NCI-H526 treated with DMSO at 0.1 percent for 48 hours (cell line): ENCODE results near the gene TEX22.

Experiments used
- DNase-seq: peaks from one replicate; lab custom pipeline; 2025; lab: John Stamatoyannopoulos, UW

TEX22 gene

GRCh38 chr14:105439710-105440553 is 41.6 kb downstream of the TEX22 start:
- DNase-seq = no peak

GRCh38 chr14:105440554-105440900 is 42.2 kb downstream of the TEX22 start:
- no peak for DNase-seq

- DNase-seq = no peak
These were observed 42.7 kb downstream of the TEX22 start for GRCh38 chr14:105440992-105441391.

GRCh38 chr14:105442125-105442524 is 43.8 kb downstream of the TEX22 start:
- DNase-seq = no peak

GRCh38 chr14:105442834-105443233 is 44.5 kb downstream of the TEX22 start:
- DNase-seq = no peak

GRCh38 chr14:105444859-105445258 is 46.5 kb downstream of the TEX22 start:
- DNase-seq = no peak

GRCh38 chr14:105445290-105445689 is 47.0 kb downstream of the TEX22 start:
- no peak for DNase-seq

- DNase-seq = no peak
These were observed 47.8 kb downstream of the TEX22 start for GRCh38 chr14:105445901-105446845.

GRCh38 chr14:105446971-105447370 is 48.6 kb downstream of the TEX22 start:
- DNase-seq = no peak

- no peak for DNase-seq
These were observed 49.6 kb downstream of the TEX22 start for GRCh38 chr14:105447651-105448640.

GRCh38 chr14:105448706-105449111 is 50.4 kb downstream of the TEX22 start:
- peak; percentile 3 for DNase-seq

GRCh38 chr14:105449276-105450122 is 51.2 kb downstream of the TEX22 start:
- no peak for DNase-seq

GRCh38 chr14:105450123-105450505 is 51.8 kb downstream of the TEX22 start:
- DNase-seq = no peak

- DNase-seq = no peak
These were observed 52.8 kb downstream of the TEX22 start for GRCh38 chr14:105450864-105451720.

GRCh38 chr14:105452963-105453362 is 54.6 kb downstream of the TEX22 start:
- DNase-seq = no peak

GRCh38 chr14:105453847-105454246 is 55.5 kb downstream of the TEX22 start:
- DNase-seq = no peak

- DNase-seq = no peak
These were observed 56.8 kb downstream of the TEX22 start for GRCh38 chr14:105455086-105455640.

- no peak for DNase-seq
These were observed 57.7 kb downstream of the TEX22 start for GRCh38 chr14:105455766-105456660.
